ENCODE results near the gene CD6. TPM values are rescaled to one million over a fixed set of nuclear protein-coding genes. Genes with fewer than 3 reads are reported as not detected.

The CD6 gene
- total and polyA plus RNA-seq, 2 of the 8 experiments (the other 6 are each of a cell fraction or from before 2014, with no cell fraction given) = 0.03 TPM; not detected in 1

- no peak for TF ChIP-seq CHD7 (IDR thresholded peaks at IDR 0.05; ENCODE audit: insufficient replicate concordance, low read length)
- TF ChIP-seq, protein P1, sequence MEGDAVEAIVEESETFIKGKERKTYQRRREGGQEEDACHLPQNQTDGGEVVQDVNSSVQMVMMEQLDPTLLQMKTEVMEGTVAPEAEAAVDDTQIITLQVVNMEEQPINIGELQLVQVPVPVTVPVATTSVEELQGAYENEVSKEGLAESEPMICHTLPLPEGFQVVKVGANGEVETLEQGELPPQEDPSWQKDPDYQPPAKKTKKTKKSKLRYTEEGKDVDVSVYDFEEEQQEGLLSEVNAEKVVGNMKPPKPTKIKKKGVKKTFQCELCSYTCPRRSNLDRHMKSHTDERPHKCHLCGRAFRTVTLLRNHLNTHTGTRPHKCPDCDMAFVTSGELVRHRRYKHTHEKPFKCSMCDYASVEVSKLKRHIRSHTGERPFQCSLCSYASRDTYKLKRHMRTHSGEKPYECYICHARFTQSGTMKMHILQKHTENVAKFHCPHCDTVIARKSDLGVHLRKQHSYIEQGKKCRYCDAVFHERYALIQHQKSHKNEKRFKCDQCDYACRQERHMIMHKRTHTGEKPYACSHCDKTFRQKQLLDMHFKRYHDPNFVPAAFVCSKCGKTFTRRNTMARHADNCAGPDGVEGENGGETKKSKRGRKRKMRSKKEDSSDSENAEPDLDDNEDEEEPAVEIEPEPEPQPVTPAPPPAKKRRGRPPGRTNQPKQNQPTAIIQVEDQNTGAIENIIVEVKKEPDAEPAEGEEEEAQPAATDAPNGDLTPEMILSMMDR (IDR thresholded peaks at IDR 0.05; ENCODE audit: control extremely low read depth in 1 of 3, insufficient read depth in 1 of 3, low read depth in 1 of 3, low read length in 3 of 3) = no peak
- TF ChIP-seq, protein P2, sequence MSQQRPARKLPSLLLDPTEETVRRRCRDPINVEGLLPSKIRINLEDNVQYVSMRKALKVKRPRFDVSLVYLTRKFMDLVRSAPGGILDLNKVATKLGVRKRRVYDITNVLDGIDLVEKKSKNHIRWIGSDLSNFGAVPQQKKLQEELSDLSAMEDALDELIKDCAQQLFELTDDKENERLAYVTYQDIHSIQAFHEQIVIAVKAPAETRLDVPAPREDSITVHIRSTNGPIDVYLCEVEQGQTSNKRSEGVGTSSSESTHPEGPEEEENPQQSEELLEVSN (IDR thresholded peaks at IDR 0.05) = no peak
- TF ChIP-seq, protein P3, sequence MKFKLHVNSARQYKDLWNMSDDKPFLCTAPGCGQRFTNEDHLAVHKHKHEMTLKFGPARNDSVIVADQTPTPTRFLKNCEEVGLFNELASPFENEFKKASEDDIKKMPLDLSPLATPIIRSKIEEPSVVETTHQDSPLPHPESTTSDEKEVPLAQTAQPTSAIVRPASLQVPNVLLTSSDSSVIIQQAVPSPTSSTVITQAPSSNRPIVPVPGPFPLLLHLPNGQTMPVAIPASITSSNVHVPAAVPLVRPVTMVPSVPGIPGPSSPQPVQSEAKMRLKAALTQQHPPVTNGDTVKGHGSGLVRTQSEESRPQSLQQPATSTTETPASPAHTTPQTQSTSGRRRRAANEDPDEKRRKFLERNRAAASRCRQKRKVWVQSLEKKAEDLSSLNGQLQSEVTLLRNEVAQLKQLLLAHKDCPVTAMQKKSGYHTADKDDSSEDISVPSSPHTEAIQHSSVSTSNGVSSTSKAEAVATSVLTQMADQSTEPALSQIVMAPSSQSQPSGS (IDR thresholded peaks at IDR 0.05; ENCODE audit: low read length) = no peak
- TF ChIP-seq FOSL1 (IDR thresholded peaks at IDR 0.05; ENCODE audit: insufficient read depth, low read depth, low read length) = no peak
Measured at GRCh38 chr11:60927061-60927592, 44.4 kb upstream of the CD6 start (continued).

Measured in H1 (cell line).